ENCODE data around the gene LIG3.
"Not testable (repeated sequence)": the region's sequence is repeated elsewhere in the genome, so short reads cannot be mapped to it uniquely, and the experiment has no call there.

The LIG3 gene

GRCh38 chr17:35044181-35044580 is 63.9 kb downstream of the LIG3 start:
- DNase-seq (ENCODE audit: low spot score), result no peak
- TF ChIP-seq CTCF (IDR thresholded peaks at IDR 0.05; ENCODE audit: extremely low read depth, missing control alignments), result no peak

- not testable (repeated sequence) for DNase-seq (ENCODE audit: low spot score)
Measured at GRCh38 chr17:35045458-35045979, 65.2 kb downstream of the LIG3 start.

- TF ChIP-seq CTCF (IDR thresholded peaks at IDR 0.05; ENCODE audit: extremely low read depth, missing control alignments), result no peak
- DNase-seq (ENCODE audit: low spot score), result no peak
Measured at GRCh38 chr17:35046245-35046644, 65.9 kb downstream of the LIG3 start.

GRCh38 chr17:35046740-35047283 is 66.5 kb downstream of the LIG3 start:
- no peak for TF ChIP-seq CTCF (IDR thresholded peaks at IDR 0.05; ENCODE audit: extremely low read depth, missing control alignments)
- DNase-seq (ENCODE audit: low spot score), result peak; percentile 72

GRCh38 chr17:35048685-35049379 is 68.5 kb downstream of the LIG3 start:
- no peak for TF ChIP-seq CTCF (IDR thresholded peaks at IDR 0.05; ENCODE audit: extremely low read depth, missing control alignments)
- DNase-seq (ENCODE audit: low spot score), result no peak

- DNase-seq (ENCODE audit: low spot score), result no peak
- TF ChIP-seq CTCF (IDR thresholded peaks at IDR 0.05; ENCODE audit: extremely low read depth, missing control alignments), result no peak
Measured at GRCh38 chr17:35050170-35050569, 69.9 kb downstream of the LIG3 start.

GRCh38 chr17:35051183-35051578 is 70.9 kb downstream of the LIG3 start:
- TF ChIP-seq CTCF (IDR thresholded peaks at IDR 0.05; ENCODE audit: extremely low read depth, missing control alignments), result no peak
- peak; percentile 37 for DNase-seq (ENCODE audit: low spot score)

Measured in GM20000 (cell line).